Panc1 (cell line): ENCODE results near the gene ZNF681. TPM values are rescaled to one million over a fixed set of nuclear protein-coding genes. Genes with fewer than 3 reads are reported as not detected.

Source experiments
- ATAC-seq: fragments of 200-7000 bp; cut with Tn5 transposase; 2 replicates; pipeline ENCODE4 v1.9.1; 2020; ENCODE audit warnings: mild to moderate bottlenecking, moderate library complexity
- BruUV-seq: library from RNA; stranded (reverse); fragments of 400-500 nt; replicated peaks from 2 replicates; lab custom pipeline; 2021; lab: Mats Ljungman, UMichigan
- CTCF ChIA-PET: fragments of 300-600 bp; sonication (Branson Sonifier 250); formaldehyde crosslinking; loops from one replicate; lab custom pipeline; 2022; ENCODE audit warnings: antibody characterized with exemption; lab: Charles Lee
- POLR2A ChIA-PET: fragments of 300-600 bp; sonication (Branson Sonifier 250); formaldehyde crosslinking; loops from one replicate; lab custom pipeline; 2022; ENCODE audit warnings: antibody characterized with exemption; lab: Charles Lee
- DNase-seq: peaks from one replicate; pipeline ENCODE4 v3.0.0-alpha.2; 2010; ENCODE audit warnings: low read depth, low spot score
- H3K27ac ChIP-seq: 2 replicates; pipeline ENCODE4 v1.5.1; 2011; ENCODE audit warnings: mild to moderate bottlenecking, low read length, inconsistent platforms
- H3K27me3 ChIP-seq: fragments of 200-500 bp; sonication (Bioruptor generic); 2 replicates; pipeline ENCODE4 v1.6.0; 2014; ENCODE audit warnings: low read length, inconsistent platforms; ENCODE audit not compliant: control insufficient read depth, insufficient read depth
- H3K36me3 ChIP-seq: fragments of 200-500 bp; sonication (Bioruptor generic); 2 replicates; pipeline ENCODE4 v1.5.1; 2014; ENCODE audit warnings: inconsistent platforms, mild to moderate bottlenecking, low read length, moderate library complexity; ENCODE audit not compliant: control insufficient read depth, insufficient read depth
- H3K4me1 ChIP-seq: 2 replicates; pipeline ENCODE4 v1.5.1; 2011; ENCODE audit warnings: inconsistent platforms, mild to moderate bottlenecking, low read length, moderate library complexity; ENCODE audit not compliant: control insufficient read depth, insufficient read depth
- H3K4me3 ChIP-seq, 2 experiments: 2 replicates each; pipeline ENCODE4 v1.5.1; 2011 to 2012; ENCODE audit warnings: low read depth in 2 of 2, low read length in 2 of 2, mild to moderate bottlenecking in 2 of 2, inconsistent platforms in 1 of 2, moderate library complexity in 1 of 2
- H3K9me3 ChIP-seq: fragments of 200-500 bp; sonication (Bioruptor generic); 2 replicates; pipeline ENCODE4 v1.5.1; 2014; ENCODE audit warnings: low read depth, mild to moderate bottlenecking, inconsistent platforms, low read length, moderate library complexity; ENCODE audit not compliant: control insufficient read depth, insufficient read depth
- POLR2AphosphoS5 ChIP-seq: IDR thresholded peaks from 2 replicates; pipeline ENCODE4 v1.6.1; 2012; ENCODE audit warnings: mild to moderate bottlenecking, low read depth, low read length, moderate library complexity
- REST ChIP-seq, 2 experiments: IDR thresholded peaks; 2 replicates each; pipeline ENCODE4 v1.6.1; 2011 to 2012; ENCODE audit warnings: low read depth in 2 of 2, control low read depth in 1 of 2, low read length in 1 of 2, mild to moderate bottlenecking in 1 of 2, moderate library complexity in 1 of 2; ENCODE audit not compliant: insufficient read depth in 1 of 2
- SIN3A ChIP-seq: IDR thresholded peaks from 2 replicates; pipeline ENCODE4 v1.6.1; 2012; ENCODE audit warnings: low read depth, mild to moderate bottlenecking, low read length, moderate library complexity, borderline replicate concordance; ENCODE audit not compliant: insufficient read depth
- TCF7L2 ChIP-seq: IDR thresholded peaks from 2 replicates; pipeline ENCODE4 v1.6.1; 2011; ENCODE audit warnings: mild to moderate bottlenecking, low read depth, low read length, inconsistent platforms
- in situ Hi-C: cut with HindIII; loops from 2 replicates; pipeline ENCODE4 v1.10.0; 2016; ENCODE audit warnings: low sequenced_read_pairs, low pct_unique_long_range_greater_than_20kb
- intact Hi-C: fragments of 100-400 bp; cut with micrococcal nuclease; formaldehyde crosslinking; loops from one replicate; pipeline ENCODE4 v1.10.0; 2022; ENCODE audit not compliant: unreplicated experiment
- total RNA-seq: library from RNA; stranded (reverse); gene quantifications from one replicate; pipeline ENCODE4 v1.2.1, GENCODE V29; 2021; ENCODE audit not compliant: unreplicated experiment
- TF ChIP-seq, protein P1 (sequence below): fragments of 450-650 bp; IDR thresholded peaks from 2 replicates; pipeline ENCODE4 v1.5.1; 2017; ENCODE audit warnings: mild to moderate bottlenecking

The ZNF681 gene
- total RNA-seq, 1 experiment from 2014 or later: 2.0 TPM

GRCh38 chr19:23802290-23802689 lies 43.6 kb upstream of the ZNF681 start:
- Histone ChIP-seq H3K36me3 (no peaks in the 10 kb centered on the region; the same call in 1 of the 2 replicates), H3K9me3 (no peaks in the 10 kb centered on the region), H3K4me3 (no peak overlapping the region), H3K27ac (no peak overlapping the region), H3K4me1 (no peaks in the 10 kb centered on the region), H3K27me3 (no peaks in the 10 kb centered on the region)
- intact Hi-C loops: no loop called here
- ChIA-PET POLR2A (no interaction called here), CTCF (no interaction called here)
- DNase-seq (no peak), ATAC-seq (no peak)
- no TSS peak for BruUV-seq
- in situ Hi-C loops: no loop called here
- TF ChIP-seq REST (IDR thresholded peaks at IDR 0.05; ENCODE audit: insufficient read depth in 1 of 2, low read depth in 2 of 2, low read length in 1 of 2) (no peak), SIN3A (no peak), POLR2AphosphoS5 (no peak), TCF7L2 (no peak)
- TF ChIP-seq, protein P1, sequence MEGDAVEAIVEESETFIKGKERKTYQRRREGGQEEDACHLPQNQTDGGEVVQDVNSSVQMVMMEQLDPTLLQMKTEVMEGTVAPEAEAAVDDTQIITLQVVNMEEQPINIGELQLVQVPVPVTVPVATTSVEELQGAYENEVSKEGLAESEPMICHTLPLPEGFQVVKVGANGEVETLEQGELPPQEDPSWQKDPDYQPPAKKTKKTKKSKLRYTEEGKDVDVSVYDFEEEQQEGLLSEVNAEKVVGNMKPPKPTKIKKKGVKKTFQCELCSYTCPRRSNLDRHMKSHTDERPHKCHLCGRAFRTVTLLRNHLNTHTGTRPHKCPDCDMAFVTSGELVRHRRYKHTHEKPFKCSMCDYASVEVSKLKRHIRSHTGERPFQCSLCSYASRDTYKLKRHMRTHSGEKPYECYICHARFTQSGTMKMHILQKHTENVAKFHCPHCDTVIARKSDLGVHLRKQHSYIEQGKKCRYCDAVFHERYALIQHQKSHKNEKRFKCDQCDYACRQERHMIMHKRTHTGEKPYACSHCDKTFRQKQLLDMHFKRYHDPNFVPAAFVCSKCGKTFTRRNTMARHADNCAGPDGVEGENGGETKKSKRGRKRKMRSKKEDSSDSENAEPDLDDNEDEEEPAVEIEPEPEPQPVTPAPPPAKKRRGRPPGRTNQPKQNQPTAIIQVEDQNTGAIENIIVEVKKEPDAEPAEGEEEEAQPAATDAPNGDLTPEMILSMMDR: no peak

GRCh38 chr19:23801803-23802202 lies 43.1 kb upstream of the ZNF681 start:
- no TSS peak for BruUV-seq
- in situ Hi-C loops (no loop called here), intact Hi-C loops (no loop called here)
- TF ChIP-seq, protein P1: no peak
- no peak for TF ChIP-seq SIN3A
- TF ChIP-seq REST (IDR thresholded peaks at IDR 0.05; ENCODE audit: insufficient read depth in 1 of 2, low read depth in 2 of 2, low read length in 1 of 2): no peak
- TF ChIP-seq POLR2AphosphoS5: no peak
- TF ChIP-seq TCF7L2: no peak
- ChIA-PET CTCF (no interaction called here), POLR2A (no interaction called here)
- no peak for ATAC-seq
- Histone ChIP-seq H3K27me3 (no peaks in the 10 kb centered on the region), H3K9me3 (no peaks in the 10 kb centered on the region), H3K4me3 (no peak overlapping the region), H3K4me1 (no peaks in the 10 kb centered on the region), H3K36me3 (no peaks in the 10 kb centered on the region; the same call in 1 of the 2 replicates), H3K27ac (no peak overlapping the region)
- DNase-seq: no peak
